A673 (cell line): ENCODE measurements around the gene RTL1. TPM values are rescaled to one million over a fixed set of nuclear protein-coding genes. Genes with fewer than 3 reads are reported as not detected.

ENCODE experiments used
- BruUV-seq: library from RNA; stranded (reverse); fragments of 400-500 nt; replicated peaks from 2 replicates; lab custom pipeline; 2021; lab: Mats Ljungman, UMichigan
- CTCF ChIA-PET: fragments of 300-600 bp; sonication (Branson Sonifier 250); formaldehyde crosslinking; loops from one replicate; lab custom pipeline; 2022; ENCODE audit warnings: antibody characterized with exemption; lab: Charles Lee
- POLR2A ChIA-PET: fragments of 300-600 bp; sonication (Branson Sonifier 250); formaldehyde crosslinking; loops from one replicate; lab custom pipeline; 2022; ENCODE audit warnings: antibody characterized with exemption; ENCODE audit not compliant: low non-redundant PET; lab: Charles Lee
- DNase-seq: peaks from one replicate; pipeline ENCODE4 v3.0.0-alpha.2; 2015; ENCODE audit warnings: low spot score
- H3K27ac ChIP-seq: fragments of 200-600 bp; sonication (generic); 2 replicates; pipeline ENCODE4 v1.5.1; 2016; ENCODE audit warnings: mixed run types, low read depth, mild to moderate bottlenecking, mixed read lengths, antibody characterized with exemption, low read length; ENCODE audit not compliant: poor library complexity, severe bottlenecking
- H3K27me3 ChIP-seq: fragments of 200-600 bp; sonication (generic); replicated peaks from 2 replicates; pipeline ENCODE4 v1.6.1; 2017; ENCODE audit warnings: mixed run types, low read depth, mild to moderate bottlenecking, mixed read lengths, antibody characterized with exemption, low read length; ENCODE audit not compliant: insufficient read depth, poor library complexity
- H3K36me3 ChIP-seq: fragments of 200-600 bp; sonication (generic); 2 replicates; pipeline ENCODE4 v1.6.1; 2016; ENCODE audit warnings: mixed run types, mild to moderate bottlenecking, mixed read lengths, antibody characterized with exemption, low read length; ENCODE audit not compliant: insufficient read depth, poor library complexity, severe bottlenecking
- H3K4me1 ChIP-seq: fragments of 200-600 bp; sonication (generic); 2 replicates; pipeline ENCODE4 v1.6.1; 2017; ENCODE audit warnings: mixed run types, mild to moderate bottlenecking, mixed read lengths, antibody characterized with exemption, low read length; ENCODE audit not compliant: insufficient read depth, poor library complexity, severe bottlenecking
- H3K4me3 ChIP-seq: fragments of 200-600 bp; sonication (generic); 2 replicates; pipeline ENCODE4 v1.5.1; 2016; ENCODE audit warnings: low read depth, mixed run types, mild to moderate bottlenecking, mixed read lengths, low read length; ENCODE audit not compliant: poor library complexity, severe bottlenecking
- H3K9me3 ChIP-seq: fragments of 200-600 bp; sonication (generic); 2 replicates; pipeline ENCODE4 v1.6.1; 2016; ENCODE audit warnings: mixed run types, low read depth, mild to moderate bottlenecking, mixed read lengths, antibody characterized with exemption, low read length; ENCODE audit not compliant: poor library complexity, severe bottlenecking
- EZH2 ChIP-seq: fragments of 200-600 bp; sonication (generic); IDR thresholded peaks from 2 replicates; pipeline ENCODE4 v1.6.1; 2017; ENCODE audit warnings: borderline replicate concordance, low read depth, mild to moderate bottlenecking, mixed read lengths, antibody characterized with exemption, low read length; ENCODE audit not compliant: poor library complexity, severe bottlenecking
- intact Hi-C: fragments of 100-400 bp; cut with micrococcal nuclease; formaldehyde crosslinking; loops from one replicate; pipeline ENCODE4 v1.10.0; 2022; ENCODE audit not compliant: unreplicated experiment
- total RNA-seq: library from RNA; stranded (reverse); gene quantifications from 2 replicates; pipeline ENCODE4 v1.2.3, GENCODE V29; 2021
- TF ChIP-seq, protein P1 (sequence below): fragments of 300-800, 200-600 bp; sonication (generic); conservative IDR thresholded peaks from 2 replicates; pipeline ENCODE4 v1.5.1; 2017; ENCODE audit warnings: low read depth, mild to moderate bottlenecking, antibody characterized with exemption, low read length, moderate library complexity, mixed read lengths

The RTL1 gene
- total RNA-seq, 1 experiment from 2014 or later: 0.09 TPM

DNA sequence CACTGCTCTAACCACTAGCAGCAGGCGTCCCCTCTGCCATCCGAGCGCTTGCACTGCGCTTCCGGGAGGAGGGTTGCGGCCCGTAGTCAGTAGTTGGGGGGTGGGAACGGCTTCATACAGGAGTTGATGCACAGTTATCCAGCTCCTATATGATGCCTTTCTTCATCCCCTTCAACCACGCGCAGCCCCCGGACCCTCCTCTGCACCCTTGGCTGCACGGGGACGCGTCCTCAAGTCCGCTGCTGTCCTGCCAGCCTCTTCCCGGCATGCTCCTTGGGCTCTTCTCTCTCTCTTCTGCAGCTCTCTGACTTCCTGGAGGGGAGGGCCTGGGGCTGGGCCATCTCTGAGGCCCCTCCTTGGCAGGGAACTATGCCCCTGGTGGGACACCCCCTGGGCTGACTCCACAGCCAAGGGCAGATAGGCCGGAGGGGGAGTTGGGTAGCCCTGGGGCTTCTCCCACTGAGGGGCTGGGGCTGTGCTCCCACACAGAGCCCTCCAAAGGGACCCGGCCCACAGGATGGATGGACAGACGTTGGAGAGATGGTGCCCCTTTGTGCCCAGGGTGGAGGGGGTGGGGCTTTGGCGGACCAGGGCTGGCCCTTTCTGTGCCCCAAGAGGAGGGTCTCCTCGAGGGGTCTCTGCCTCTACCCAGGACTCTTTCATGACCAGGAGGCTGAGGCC, 29.0 kb downstream of the RTL1 start:
- Histone ChIP-seq H3K27me3 (no peaks in the 10 kb centered on the region), H3K4me1 (no peaks in the 10 kb centered on the region), H3K27ac (no peak overlapping the region), H3K9me3 (no peaks in the 10 kb centered on the region), H3K36me3 (no peaks in the 10 kb centered on the region), H3K4me3 (no peak overlapping the region)
- TF ChIP-seq, protein P1, sequence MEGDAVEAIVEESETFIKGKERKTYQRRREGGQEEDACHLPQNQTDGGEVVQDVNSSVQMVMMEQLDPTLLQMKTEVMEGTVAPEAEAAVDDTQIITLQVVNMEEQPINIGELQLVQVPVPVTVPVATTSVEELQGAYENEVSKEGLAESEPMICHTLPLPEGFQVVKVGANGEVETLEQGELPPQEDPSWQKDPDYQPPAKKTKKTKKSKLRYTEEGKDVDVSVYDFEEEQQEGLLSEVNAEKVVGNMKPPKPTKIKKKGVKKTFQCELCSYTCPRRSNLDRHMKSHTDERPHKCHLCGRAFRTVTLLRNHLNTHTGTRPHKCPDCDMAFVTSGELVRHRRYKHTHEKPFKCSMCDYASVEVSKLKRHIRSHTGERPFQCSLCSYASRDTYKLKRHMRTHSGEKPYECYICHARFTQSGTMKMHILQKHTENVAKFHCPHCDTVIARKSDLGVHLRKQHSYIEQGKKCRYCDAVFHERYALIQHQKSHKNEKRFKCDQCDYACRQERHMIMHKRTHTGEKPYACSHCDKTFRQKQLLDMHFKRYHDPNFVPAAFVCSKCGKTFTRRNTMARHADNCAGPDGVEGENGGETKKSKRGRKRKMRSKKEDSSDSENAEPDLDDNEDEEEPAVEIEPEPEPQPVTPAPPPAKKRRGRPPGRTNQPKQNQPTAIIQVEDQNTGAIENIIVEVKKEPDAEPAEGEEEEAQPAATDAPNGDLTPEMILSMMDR: no peak
- no peak for TF ChIP-seq EZH2
- intact Hi-C loops: no loop called here
- no peak for DNase-seq
- CTCF ChIA-PET: no interaction called here
- BruUV-seq: no TSS peak
- POLR2A ChIA-PET: no interaction called here

GRCh38 chr14:100874051-100874410, 29.5 kb downstream of the RTL1 start:
- H3K4me3 ChIP-seq: no peak overlapping the region
- H3K27me3 ChIP-seq: no peaks in the 10 kb centered on the region
- intact Hi-C loops: no loop called here
- no peaks in the 10 kb centered on the region for H3K36me3 ChIP-seq
- H3K9me3 ChIP-seq: no peaks in the 10 kb centered on the region
- no TSS peak for BruUV-seq
- POLR2A ChIA-PET: no interaction called here
- H3K4me1 ChIP-seq: no peaks in the 10 kb centered on the region
- CTCF ChIA-PET: no interaction called here
- DNase-seq: no peak
- TF ChIP-seq, protein P1: no peak
- no peak for TF ChIP-seq EZH2
- no peak overlapping the region for H3K27ac ChIP-seq

- no peak overlapping the region for H3K27ac ChIP-seq
- TF ChIP-seq, protein P1: no peak
- no peak for TF ChIP-seq EZH2
- no peaks in the 10 kb centered on the region for H3K36me3 ChIP-seq
- intact Hi-C loops: no loop called here
- H3K27me3 ChIP-seq: no peaks in the 10 kb centered on the region
- DNase-seq: no peak
- no peaks in the 10 kb centered on the region for H3K9me3 ChIP-seq
- POLR2A ChIA-PET: no interaction called here
- CTCF ChIA-PET: no interaction called here
- no peaks in the 10 kb centered on the region for H3K4me1 ChIP-seq
- no TSS peak for BruUV-seq
- no peak overlapping the region for H3K4me3 ChIP-seq
Measured at GRCh38 chr14:100873096-100873482, 30.4 kb downstream of the RTL1 start.
